ENCODE measurements around the gene MKLN1. TPM values are rescaled to one million over a fixed set of nuclear protein-coding genes. Genes with fewer than 3 reads are reported as not detected.

MKLN1 gene
- total RNA-seq (2014; rRNA removed; shearing (Covaris generic)) = 38.5 and 49.2 TPM in 2 replicates

- Histone ChIP-seq H3K27me3 (replicated peaks) (no peaks in the 10 kb centered on the region), H3K36me3 (peaks cover 21% of the 10 kb centered on the region)
- DNase-seq (ENCODE audit: low read depth in 1 of 2, low spot score in 2 of 2) = peak; percentile 88 to 93
Measured at GRCh38 chr7:131327626-131328376, at the start of gene MKLN1. MKLN1 (plus strand) TSS chr7:131327876; CDS start chr7:131327900, 24 bp downstream.

DNA sequence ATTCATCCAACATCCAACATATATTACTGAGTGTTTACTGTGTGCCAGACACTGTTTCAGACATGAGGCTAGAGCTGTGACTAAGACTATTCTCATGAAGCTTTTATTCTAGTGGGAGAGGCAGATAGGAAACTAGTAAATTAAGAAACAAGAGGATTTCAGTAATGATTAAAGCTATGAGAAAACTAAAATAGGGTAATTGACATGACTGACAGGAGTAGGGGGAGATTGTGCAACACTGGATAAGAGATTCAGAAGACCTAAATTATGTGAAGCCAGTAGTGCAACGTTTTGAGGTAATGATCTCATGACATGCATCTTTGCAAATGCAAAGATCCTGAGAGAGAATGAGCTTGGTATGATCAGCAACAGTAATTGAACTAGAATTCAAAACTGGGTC, 48.6 kb upstream of the MKLN1 start:
- H3K4me1 ChIP-seq (replicated peaks) = no peaks in the 10 kb centered on the region
- no peaks in the 10 kb centered on the region for H3K27me3 ChIP-seq (replicated peaks)
- no peaks in the 10 kb centered on the region for H3K9me3 ChIP-seq (replicated peaks)
- H3K27ac ChIP-seq = no peak overlapping the region
- H3K4me3 ChIP-seq = no peak overlapping the region
- H3K36me3 ChIP-seq = no peaks in the 10 kb centered on the region
- no peak for DNase-seq (ENCODE audit: low read depth in 1 of 2, low spot score in 2 of 2)

More at GRCh38 chr7:131327626-131328376, at the start of gene MKLN1:
- H3K9me3 ChIP-seq (replicated peaks) = no peaks in the 10 kb centered on the region
- peak within 1 kb of the TSS; percentile 92 for H3K27ac ChIP-seq
- peak within 1 kb of the TSS; percentile 92 for H3K4me3 ChIP-seq
- peaks cover 20% of the 10 kb centered on the region for H3K4me1 ChIP-seq (replicated peaks)

DNA sequence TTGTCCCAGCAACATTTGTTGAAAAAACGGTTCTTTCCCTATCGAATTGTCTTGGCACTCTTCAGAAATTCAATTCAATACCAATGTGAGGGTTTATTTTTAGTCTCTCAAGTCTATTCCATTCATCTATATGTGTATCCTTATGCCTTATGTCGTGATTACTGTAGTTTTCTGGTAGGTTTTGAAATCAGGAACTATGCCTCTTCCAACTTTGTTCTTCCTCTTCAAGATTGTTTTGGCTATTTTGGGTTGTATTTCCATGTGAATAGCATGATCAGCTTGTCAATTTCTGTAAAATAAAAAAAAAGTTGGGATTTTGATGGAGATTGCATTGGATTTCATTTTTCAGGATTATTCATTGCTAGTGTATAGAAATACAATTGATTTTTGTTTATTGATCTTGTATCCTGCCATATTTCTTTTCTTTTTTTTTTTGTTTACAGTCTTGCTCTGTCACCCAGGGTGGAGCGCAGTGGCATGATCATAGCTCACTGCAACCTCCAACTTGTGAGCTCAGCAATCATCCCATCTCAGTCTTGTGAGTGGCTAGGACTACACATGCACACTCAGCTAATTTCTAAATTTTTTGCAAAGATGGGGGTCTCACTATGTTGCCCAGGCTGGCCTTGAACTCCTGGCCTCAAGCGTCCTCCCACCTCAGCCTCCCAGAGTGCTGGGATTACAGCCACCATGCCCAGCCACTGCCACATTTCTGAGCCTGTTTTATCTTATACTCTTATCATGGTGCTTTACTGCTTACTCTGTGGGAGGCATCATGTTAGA, 46.2 kb upstream of the MKLN1 start:
- no peaks in the 10 kb centered on the region for H3K36me3 ChIP-seq
- no peaks in the 10 kb centered on the region for H3K27me3 ChIP-seq (replicated peaks)
- H3K4me3 ChIP-seq = no peak overlapping the region
- H3K4me1 ChIP-seq (replicated peaks) = no peaks in the 10 kb centered on the region
- H3K9me3 ChIP-seq (replicated peaks) = no peaks in the 10 kb centered on the region
- no peak overlapping the region for H3K27ac ChIP-seq
- DNase-seq (ENCODE audit: low read depth in 1 of 2, low spot score in 2 of 2) = no peak

DNA sequence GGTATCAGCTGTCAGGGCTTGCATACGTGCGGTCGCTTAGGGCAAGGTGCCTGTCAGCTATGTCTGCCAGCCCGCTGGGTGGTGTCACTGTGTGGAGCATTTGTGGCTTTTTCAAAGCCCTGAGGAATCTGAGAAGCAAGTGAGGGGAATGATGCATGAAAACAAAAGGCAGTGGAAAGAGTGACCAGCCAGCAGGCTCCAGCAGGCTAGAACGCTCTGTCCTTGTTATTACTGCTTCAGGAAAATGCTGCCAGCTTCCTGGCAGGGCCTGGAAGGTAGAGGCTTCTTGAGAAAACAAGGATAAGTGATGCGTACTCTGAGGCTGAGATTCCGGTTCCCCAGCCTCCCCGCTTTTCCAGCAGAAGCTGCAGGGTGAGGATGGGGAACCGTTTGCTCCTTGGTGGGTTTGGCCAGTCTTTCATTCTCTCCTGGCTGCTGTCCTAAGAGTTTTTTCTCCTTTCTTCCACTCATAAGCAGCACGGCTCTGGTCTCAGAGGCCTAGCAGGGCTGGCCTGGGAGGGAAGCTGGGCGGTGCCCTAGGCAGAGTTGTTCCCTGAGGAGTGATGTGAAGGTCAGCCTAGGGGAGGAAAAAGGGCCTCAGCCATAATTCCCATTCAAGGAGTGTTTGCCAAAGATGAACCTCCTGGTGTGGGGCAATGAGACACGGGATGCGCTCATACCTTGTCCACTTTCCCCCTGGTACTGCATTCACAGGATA, 42.8 kb upstream of the MKLN1 start:
- Histone ChIP-seq H3K36me3 (no peaks in the 10 kb centered on the region), H3K4me3 (no peak overlapping the region), H3K27ac (no peak overlapping the region), H3K9me3 (replicated peaks) (no peaks in the 10 kb centered on the region), H3K4me1 (replicated peaks) (no peaks in the 10 kb centered on the region), H3K27me3 (replicated peaks) (no peaks in the 10 kb centered on the region)
- DNase-seq (ENCODE audit: low read depth in 1 of 2, low spot score in 2 of 2) = no peak

- Histone ChIP-seq H3K4me3 (no peak overlapping the region), H3K36me3 (no peaks in the 10 kb centered on the region), H3K9me3 (replicated peaks) (no peaks in the 10 kb centered on the region), H3K27me3 (replicated peaks) (no peaks in the 10 kb centered on the region), H3K4me1 (replicated peaks) (no peaks in the 10 kb centered on the region), H3K27ac (no peak overlapping the region)
- DNase-seq (ENCODE audit: low read depth in 1 of 2, low spot score in 2 of 2) = no peak
Measured at GRCh38 chr7:131285556-131285955, 42.1 kb upstream of the MKLN1 start.

DNA sequence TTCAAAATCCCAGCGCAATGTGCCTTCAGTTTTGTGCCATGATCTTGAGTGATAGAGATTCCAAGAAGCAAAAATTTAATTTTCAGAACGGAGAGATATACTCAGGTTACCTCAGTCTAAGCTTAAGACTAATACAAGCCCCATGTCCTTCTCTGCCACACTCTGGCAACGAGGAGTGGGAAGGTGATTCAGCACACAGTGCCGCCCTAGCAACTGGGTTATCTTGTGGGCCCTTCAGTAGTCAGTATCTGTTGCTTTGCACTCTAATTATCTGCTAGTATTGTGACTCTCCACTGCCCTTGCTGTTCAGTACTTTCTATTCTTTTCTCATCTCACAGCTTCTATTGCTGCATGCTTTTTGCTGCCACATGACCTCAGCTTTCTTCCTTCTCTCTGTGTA, 39.2 kb upstream of the MKLN1 start:
- H3K9me3 ChIP-seq (replicated peaks) = no peaks in the 10 kb centered on the region
- H3K4me3 ChIP-seq = no peak overlapping the region
- H3K27ac ChIP-seq = no peak overlapping the region
- no peak for DNase-seq (ENCODE audit: low read depth in 1 of 2, low spot score in 2 of 2)
- H3K4me1 ChIP-seq (replicated peaks) = no peaks in the 10 kb centered on the region
- H3K27me3 ChIP-seq (replicated peaks) = no peaks in the 10 kb centered on the region
- no peaks in the 10 kb centered on the region for H3K36me3 ChIP-seq

DNA sequence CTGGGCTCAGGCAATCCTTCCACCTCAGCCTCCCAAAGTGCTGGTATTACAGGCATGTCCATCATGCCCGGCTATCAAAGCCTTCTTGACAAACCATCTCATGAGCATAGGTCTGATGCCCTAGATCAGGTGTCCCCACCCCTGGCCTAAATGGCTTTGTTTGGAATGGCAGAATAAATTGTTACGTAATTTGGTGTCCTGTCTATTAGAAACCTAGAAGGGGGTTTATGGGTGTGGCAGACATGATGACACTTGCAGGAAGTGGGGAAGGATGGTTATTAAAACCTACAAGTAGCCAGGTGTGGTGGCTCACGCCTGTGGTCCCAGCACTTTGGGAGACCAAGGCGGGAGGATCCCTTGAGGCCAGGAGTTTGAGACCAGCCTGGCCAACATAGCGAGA, 38.6 kb upstream of the MKLN1 start:
- no peaks in the 10 kb centered on the region for H3K27me3 ChIP-seq (replicated peaks)
- DNase-seq (ENCODE audit: low read depth in 1 of 2, low spot score in 2 of 2) = no peak
- H3K4me3 ChIP-seq = no peak overlapping the region
- no peak overlapping the region for H3K27ac ChIP-seq
- H3K36me3 ChIP-seq = no peaks in the 10 kb centered on the region
- no peaks in the 10 kb centered on the region for H3K4me1 ChIP-seq (replicated peaks)
- H3K9me3 ChIP-seq (replicated peaks) = no peaks in the 10 kb centered on the region

DNA sequence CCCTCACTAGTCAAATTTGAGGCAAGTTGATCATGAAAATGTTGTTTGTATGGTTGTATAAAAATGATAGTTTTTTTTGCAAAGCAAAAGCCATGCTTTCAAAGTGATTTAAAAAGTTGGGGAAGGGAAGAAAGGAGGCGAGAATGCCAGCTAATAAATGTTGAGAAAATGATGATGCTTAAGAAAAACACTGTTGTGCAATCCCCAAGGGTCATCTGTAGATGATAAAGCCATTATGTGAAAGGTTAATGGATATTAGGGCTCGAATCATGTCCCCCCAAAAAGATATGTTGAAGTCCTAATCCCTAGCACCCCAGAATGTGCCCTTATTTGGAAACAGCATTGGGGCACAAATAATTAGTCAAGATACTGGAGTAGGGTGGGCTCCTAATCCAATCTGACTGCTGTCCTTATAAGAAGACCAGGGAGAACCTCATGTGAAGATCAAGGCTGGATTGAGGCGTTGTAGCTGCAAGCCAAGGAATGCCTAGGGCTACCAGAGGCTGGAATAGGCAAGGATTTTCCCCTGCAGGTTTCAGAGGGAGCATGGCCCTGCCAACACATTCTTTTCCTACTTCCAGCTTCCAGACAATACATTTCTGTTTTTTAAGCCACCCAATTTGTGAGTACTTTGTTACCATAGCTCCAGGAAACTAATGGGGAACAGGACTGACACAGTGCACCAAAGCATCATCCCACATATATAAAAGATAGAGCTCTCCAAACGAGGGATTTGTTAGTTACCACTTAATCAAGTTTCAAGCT, 35.4 kb upstream of the MKLN1 start:
- Histone ChIP-seq H3K27ac (no peak overlapping the region), H3K36me3 (no peaks in the 10 kb centered on the region), H3K4me3 (no peak overlapping the region), H3K27me3 (replicated peaks) (no peaks in the 10 kb centered on the region), H3K4me1 (replicated peaks) (no peaks in the 10 kb centered on the region), H3K9me3 (replicated peaks) (no peaks in the 10 kb centered on the region)
- no peak for DNase-seq (ENCODE audit: low read depth in 1 of 2, low spot score in 2 of 2)

GRCh38 chr7:131293018-131293417, 34.7 kb upstream of the MKLN1 start:
- H3K4me1 ChIP-seq (replicated peaks) = no peaks in the 10 kb centered on the region
- no peak for DNase-seq (ENCODE audit: low read depth in 1 of 2, low spot score in 2 of 2)
- no peaks in the 10 kb centered on the region for H3K36me3 ChIP-seq
- no peaks in the 10 kb centered on the region for H3K9me3 ChIP-seq (replicated peaks)
- H3K27ac ChIP-seq = no peak overlapping the region
- H3K27me3 ChIP-seq (replicated peaks) = no peaks in the 10 kb centered on the region
- no peak overlapping the region for H3K4me3 ChIP-seq

GRCh38 chr7:131294553-131294952, 33.1 kb upstream of the MKLN1 start:
- H3K4me3 ChIP-seq = no peak overlapping the region
- no peak overlapping the region for H3K27ac ChIP-seq
- no peaks in the 10 kb centered on the region for H3K9me3 ChIP-seq (replicated peaks)
- H3K36me3 ChIP-seq = no peaks in the 10 kb centered on the region
- DNase-seq (ENCODE audit: low read depth in 1 of 2, low spot score in 2 of 2) = no peak
- no peaks in the 10 kb centered on the region for H3K27me3 ChIP-seq (replicated peaks)
- no peaks in the 10 kb centered on the region for H3K4me1 ChIP-seq (replicated peaks)

GRCh38 chr7:131298608-131298992, 29.1 kb upstream of the MKLN1 start:
- Histone ChIP-seq H3K4me1 (replicated peaks) (no peaks in the 10 kb centered on the region), H3K9me3 (replicated peaks) (no peaks in the 10 kb centered on the region), H3K27me3 (replicated peaks) (no peaks in the 10 kb centered on the region), H3K4me3 (no peak overlapping the region), H3K27ac (no peak overlapping the region), H3K36me3 (no peaks in the 10 kb centered on the region)
- DNase-seq (ENCODE audit: low read depth in 1 of 2, low spot score in 2 of 2) = no peak

DNA sequence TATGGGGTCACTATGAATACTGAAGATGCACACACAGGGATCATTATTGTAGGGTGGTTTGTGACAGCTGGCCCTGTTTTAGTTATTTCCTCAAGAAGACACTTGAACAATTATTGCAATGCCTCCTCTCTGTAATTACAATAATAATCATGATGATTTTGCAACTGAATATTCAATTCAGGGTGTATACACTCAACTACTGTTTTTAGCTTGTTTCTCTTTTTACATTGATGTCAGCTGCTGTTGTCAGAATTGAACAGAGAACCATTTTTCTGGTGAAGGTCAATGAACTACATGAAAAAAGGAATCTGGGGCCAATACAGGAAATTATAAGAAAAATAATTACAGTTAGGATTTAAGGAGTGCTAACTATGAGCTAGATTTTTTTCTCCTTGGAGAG, 28.6 kb upstream of the MKLN1 start:
- Histone ChIP-seq H3K27ac (no peak overlapping the region), H3K36me3 (no peaks in the 10 kb centered on the region), H3K4me3 (no peak overlapping the region), H3K27me3 (replicated peaks) (no peaks in the 10 kb centered on the region), H3K9me3 (replicated peaks) (no peaks in the 10 kb centered on the region), H3K4me1 (replicated peaks) (no peaks in the 10 kb centered on the region)
- no peak for DNase-seq (ENCODE audit: low read depth in 1 of 2, low spot score in 2 of 2)

DNA sequence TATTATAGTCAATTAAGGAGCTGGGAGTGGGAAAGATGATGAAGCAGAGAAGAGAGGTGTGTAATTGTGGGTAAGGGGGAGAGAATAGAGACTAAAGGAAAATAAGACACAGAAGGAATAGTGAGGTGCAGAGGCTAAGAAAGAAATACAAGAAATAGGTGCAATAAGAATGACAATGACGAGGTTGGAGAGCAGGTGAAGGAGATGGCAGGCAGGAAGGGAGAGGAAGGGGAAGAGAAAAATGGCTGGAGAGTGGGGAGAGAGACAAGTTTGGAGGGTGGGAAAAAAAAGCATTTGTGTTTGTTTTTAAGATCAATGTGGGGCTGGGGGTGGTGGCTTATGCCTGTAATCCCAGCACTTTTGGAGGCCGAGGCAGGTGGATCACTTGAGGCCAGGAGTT, 27.6 kb upstream of the MKLN1 start:
- Histone ChIP-seq H3K27ac (no peak overlapping the region), H3K9me3 (replicated peaks) (no peaks in the 10 kb centered on the region), H3K4me1 (replicated peaks) (no peaks in the 10 kb centered on the region), H3K4me3 (no peak overlapping the region), H3K27me3 (replicated peaks) (no peaks in the 10 kb centered on the region), H3K36me3 (no peaks in the 10 kb centered on the region)
- no peak for DNase-seq (ENCODE audit: low read depth in 1 of 2, low spot score in 2 of 2)

All from SJSA1 (cell line).